HEK293T (cell line): ENCODE data around the gene ROCK1.
"Not testable (repeated sequence)": the region's sequence is repeated elsewhere in the genome, so short reads cannot be mapped to it uniquely, and the experiment has no call there.

ENCODE experiments used
- ARNT ChIP-seq: fragments of 450-650 bp; IDR thresholded peaks from 2 replicates; pipeline ENCODE4 v1.6.1; 2017; ENCODE audit warnings: mild to moderate bottlenecking
- BHLHE40 ChIP-seq: fragments of 450-650 bp; IDR thresholded peaks from 2 replicates; pipeline ENCODE4 v1.6.1; 2016; ENCODE audit warnings: mild to moderate bottlenecking, moderate library complexity, borderline replicate concordance
- CTBP1 ChIP-seq: fragments of 450-650 bp; IDR thresholded peaks from 2 replicates; pipeline ENCODE4 v1.6.1; 2016; ENCODE audit warnings: borderline replicate concordance
- FOXA1 ChIP-seq: fragments of 450-650 bp; IDR thresholded peaks from 2 replicates; pipeline ENCODE4 v1.6.1; 2016; ENCODE audit warnings: mild to moderate bottlenecking
- FOXK2 ChIP-seq: fragments of 450-650 bp; IDR thresholded peaks from 2 replicates; pipeline ENCODE4 v1.6.1; 2016; ENCODE audit warnings: mild to moderate bottlenecking
- FOXM1 ChIP-seq: fragments of 450-650 bp; IDR thresholded peaks from 2 replicates; pipeline ENCODE4 v1.6.1; 2017; ENCODE audit warnings: mild to moderate bottlenecking, borderline replicate concordance
- HDGF ChIP-seq: fragments of 450-650 bp; IDR thresholded peaks from 2 replicates; pipeline ENCODE4 v1.6.1; 2017; ENCODE audit warnings: antibody characterized with exemption, borderline replicate concordance
- LEF1 ChIP-seq: fragments of 450-650 bp; IDR thresholded peaks from 2 replicates; pipeline ENCODE4 v1.6.1; 2017; ENCODE audit warnings: mild to moderate bottlenecking, borderline replicate concordance
- NFRKB ChIP-seq: fragments of 450-650 bp; IDR thresholded peaks from 2 replicates; pipeline ENCODE4 v1.6.1; 2016; ENCODE audit warnings: mild to moderate bottlenecking, moderate library complexity
- SP1 ChIP-seq: fragments of 450-650 bp; IDR thresholded peaks from 2 replicates; pipeline ENCODE4 v1.6.1; 2017
- SUZ12 ChIP-seq: fragments of 450-650 bp; IDR thresholded peaks from 2 replicates; pipeline ENCODE4 v1.6.1; 2016; ENCODE audit warnings: mild to moderate bottlenecking
- TARDBP ChIP-seq: fragments of 450-650 bp; IDR thresholded peaks from 2 replicates; pipeline ENCODE4 v1.6.1; 2016
- TF ChIP-seq, protein P1 (sequence below): fragments of 450-650 bp; IDR thresholded peaks from 2 replicates; pipeline ENCODE4 v1.6.1; 2016

DNA sequence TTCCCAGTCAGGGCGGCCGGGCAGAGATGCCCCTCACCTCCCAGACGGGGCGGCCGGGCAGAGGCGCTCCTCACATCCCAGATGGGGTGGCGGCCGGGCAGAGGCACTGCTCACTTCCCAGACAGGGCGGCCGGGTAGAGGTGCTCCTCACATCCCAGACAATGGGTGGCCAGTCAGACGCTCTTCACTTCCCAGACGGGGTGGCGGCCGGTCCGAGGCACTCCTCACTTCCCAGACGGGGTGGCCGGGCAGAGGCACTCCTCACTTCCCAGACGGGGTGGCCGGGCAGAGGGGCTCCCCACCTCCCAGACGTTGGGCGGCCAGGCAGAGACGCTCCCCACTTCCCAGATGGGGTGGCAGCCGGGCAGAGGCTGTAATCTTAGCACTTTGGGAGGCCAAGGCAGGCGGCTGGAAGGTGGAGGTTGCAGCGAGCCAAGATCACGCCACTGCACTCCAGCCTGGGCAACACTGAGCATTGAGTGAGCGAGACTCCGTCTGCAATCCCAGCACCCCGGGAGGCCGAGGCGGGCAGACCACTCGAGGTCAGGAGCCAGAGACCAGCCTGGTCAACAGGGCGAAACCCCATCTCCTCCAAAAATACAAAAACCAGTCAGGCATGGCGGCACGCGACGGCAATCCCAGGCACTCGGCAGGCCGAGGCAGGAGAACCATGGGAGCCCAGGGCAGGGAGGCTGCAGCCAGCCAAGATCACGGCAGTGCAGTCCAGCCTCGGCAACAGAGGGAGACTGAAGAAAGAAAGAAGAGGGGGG lies 26.3 kb upstream of the ROCK1 start:
- TF ChIP-seq SUZ12, SP1, BHLHE40, FOXM1, TARDBP, FOXA1, FOXK2, LEF1, HDGF, ARNT, CTBP1, NFRKB: not testable (repeated sequence)
- TF ChIP-seq, protein P1, sequence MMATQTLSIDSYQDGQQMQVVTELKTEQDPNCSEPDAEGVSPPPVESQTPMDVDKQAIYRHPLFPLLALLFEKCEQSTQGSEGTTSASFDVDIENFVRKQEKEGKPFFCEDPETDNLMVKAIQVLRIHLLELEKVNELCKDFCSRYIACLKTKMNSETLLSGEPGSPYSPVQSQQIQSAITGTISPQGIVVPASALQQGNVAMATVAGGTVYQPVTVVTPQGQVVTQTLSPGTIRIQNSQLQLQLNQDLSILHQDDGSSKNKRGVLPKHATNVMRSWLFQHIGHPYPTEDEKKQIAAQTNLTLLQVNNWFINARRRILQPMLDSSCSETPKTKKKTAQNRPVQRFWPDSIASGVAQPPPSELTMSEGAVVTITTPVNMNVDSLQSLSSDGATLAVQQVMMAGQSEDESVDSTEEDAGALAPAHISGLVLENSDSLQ, result not testable (repeated sequence)
